Measurements from ENCODE around the gene BCL6. TPM values are rescaled to one million over a fixed set of nuclear protein-coding genes. Genes with fewer than 3 reads are reported as not detected.

BCL6 gene
- total and polyA plus RNA-seq, 2 of the 8 experiments (the other 6 are each of a cell fraction or from before 2014, with no cell fraction given), result 5.7 to 10.4 TPM

- TF ChIP-seq, protein P1, sequence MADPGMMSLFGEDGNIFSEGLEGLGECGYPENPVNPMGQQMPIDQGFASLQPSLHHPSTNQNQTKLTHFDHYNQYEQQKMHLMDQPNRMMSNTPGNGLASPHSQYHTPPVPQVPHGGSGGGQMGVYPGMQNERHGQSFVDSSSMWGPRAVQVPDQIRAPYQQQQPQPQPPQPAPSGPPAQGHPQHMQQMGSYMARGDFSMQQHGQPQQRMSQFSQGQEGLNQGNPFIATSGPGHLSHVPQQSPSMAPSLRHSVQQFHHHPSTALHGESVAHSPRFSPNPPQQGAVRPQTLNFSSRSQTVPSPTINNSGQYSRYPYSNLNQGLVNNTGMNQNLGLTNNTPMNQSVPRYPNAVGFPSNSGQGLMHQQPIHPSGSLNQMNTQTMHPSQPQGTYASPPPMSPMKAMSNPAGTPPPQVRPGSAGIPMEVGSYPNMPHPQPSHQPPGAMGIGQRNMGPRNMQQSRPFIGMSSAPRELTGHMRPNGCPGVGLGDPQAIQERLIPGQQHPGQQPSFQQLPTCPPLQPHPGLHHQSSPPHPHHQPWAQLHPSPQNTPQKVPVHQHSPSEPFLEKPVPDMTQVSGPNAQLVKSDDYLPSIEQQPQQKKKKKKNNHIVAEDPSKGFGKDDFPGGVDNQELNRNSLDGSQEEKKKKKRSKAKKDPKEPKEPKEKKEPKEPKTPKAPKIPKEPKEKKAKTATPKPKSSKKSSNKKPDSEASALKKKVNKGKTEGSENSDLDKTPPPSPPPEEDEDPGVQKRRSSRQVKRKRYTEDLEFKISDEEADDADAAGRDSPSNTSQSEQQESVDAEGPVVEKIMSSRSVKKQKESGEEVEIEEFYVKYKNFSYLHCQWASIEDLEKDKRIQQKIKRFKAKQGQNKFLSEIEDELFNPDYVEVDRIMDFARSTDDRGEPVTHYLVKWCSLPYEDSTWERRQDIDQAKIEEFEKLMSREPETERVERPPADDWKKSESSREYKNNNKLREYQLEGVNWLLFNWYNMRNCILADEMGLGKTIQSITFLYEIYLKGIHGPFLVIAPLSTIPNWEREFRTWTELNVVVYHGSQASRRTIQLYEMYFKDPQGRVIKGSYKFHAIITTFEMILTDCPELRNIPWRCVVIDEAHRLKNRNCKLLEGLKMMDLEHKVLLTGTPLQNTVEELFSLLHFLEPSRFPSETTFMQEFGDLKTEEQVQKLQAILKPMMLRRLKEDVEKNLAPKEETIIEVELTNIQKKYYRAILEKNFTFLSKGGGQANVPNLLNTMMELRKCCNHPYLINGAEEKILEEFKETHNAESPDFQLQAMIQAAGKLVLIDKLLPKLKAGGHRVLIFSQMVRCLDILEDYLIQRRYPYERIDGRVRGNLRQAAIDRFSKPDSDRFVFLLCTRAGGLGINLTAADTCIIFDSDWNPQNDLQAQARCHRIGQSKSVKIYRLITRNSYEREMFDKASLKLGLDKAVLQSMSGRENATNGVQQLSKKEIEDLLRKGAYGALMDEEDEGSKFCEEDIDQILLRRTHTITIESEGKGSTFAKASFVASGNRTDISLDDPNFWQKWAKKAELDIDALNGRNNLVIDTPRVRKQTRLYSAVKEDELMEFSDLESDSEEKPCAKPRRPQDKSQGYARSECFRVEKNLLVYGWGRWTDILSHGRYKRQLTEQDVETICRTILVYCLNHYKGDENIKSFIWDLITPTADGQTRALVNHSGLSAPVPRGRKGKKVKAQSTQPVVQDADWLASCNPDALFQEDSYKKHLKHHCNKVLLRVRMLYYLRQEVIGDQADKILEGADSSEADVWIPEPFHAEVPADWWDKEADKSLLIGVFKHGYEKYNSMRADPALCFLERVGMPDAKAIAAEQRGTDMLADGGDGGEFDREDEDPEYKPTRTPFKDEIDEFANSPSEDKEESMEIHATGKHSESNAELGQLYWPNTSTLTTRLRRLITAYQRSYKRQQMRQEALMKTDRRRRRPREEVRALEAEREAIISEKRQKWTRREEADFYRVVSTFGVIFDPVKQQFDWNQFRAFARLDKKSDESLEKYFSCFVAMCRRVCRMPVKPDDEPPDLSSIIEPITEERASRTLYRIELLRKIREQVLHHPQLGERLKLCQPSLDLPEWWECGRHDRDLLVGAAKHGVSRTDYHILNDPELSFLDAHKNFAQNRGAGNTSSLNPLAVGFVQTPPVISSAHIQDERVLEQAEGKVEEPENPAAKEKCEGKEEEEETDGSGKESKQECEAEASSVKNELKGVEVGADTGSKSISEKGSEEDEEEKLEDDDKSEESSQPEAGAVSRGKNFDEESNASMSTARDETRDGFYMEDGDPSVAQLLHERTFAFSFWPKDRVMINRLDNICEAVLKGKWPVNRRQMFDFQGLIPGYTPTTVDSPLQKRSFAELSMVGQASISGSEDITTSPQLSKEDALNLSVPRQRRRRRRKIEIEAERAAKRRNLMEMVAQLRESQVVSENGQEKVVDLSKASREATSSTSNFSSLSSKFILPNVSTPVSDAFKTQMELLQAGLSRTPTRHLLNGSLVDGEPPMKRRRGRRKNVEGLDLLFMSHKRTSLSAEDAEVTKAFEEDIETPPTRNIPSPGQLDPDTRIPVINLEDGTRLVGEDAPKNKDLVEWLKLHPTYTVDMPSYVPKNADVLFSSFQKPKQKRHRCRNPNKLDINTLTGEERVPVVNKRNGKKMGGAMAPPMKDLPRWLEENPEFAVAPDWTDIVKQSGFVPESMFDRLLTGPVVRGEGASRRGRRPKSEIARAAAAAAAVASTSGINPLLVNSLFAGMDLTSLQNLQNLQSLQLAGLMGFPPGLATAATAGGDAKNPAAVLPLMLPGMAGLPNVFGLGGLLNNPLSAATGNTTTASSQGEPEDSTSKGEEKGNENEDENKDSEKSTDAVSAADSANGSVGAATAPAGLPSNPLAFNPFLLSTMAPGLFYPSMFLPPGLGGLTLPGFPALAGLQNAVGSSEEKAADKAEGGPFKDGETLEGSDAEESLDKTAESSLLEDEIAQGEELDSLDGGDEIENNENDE (IDR thresholded peaks at IDR 0.05; ENCODE audit: insufficient replicate concordance, low read length), result no peak
- TF ChIP-seq CBX8 (IDR thresholded peaks at IDR 0.05; ENCODE audit: borderline replicate concordance, low read depth, low read length) (no peak), BACH1 (IDR thresholded peaks at IDR 0.05; ENCODE audit: low read length) (no peak), FOSL1 (IDR thresholded peaks at IDR 0.05; ENCODE audit: insufficient read depth, low read depth, low read length) (no peak), JUN (IDR thresholded peaks at IDR 0.05; ENCODE audit: low read depth, low read length) (0 out of 2 replicates have a peak, but pooled peaks have one; percentile 18), SIX5 (IDR thresholded peaks at IDR 0.05; ENCODE audit: low read depth, low read length) (peak; percentile 60), JUND (IDR thresholded peaks at IDR 0.05; ENCODE audit: low read length) (peak; percentile 98), POLR2A (IDR thresholded peaks at IDR 0.05; ENCODE audit: control extremely low read depth in 1 of 2, low read depth in 2 of 2, low read length in 2 of 2) (peak; percentile 86 to 88), CHD1 (IDR thresholded peaks at IDR 0.05; ENCODE audit: low read depth, low read length) (peak; percentile 97)
- TF ChIP-seq, protein P2, sequence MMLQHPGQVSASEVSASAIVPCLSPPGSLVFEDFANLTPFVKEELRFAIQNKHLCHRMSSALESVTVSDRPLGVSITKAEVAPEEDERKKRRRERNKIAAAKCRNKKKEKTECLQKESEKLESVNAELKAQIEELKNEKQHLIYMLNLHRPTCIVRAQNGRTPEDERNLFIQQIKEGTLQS (IDR thresholded peaks at IDR 0.05; ENCODE audit: insufficient read depth, low read depth, low read length), result peak; percentile 77
Observed at GRCh38 chr3:187745201-187746058, at the start of gene BCL6 (continued).
